H54 (cell line): ENCODE results near the gene MACROD2.

Experiments
- DNase-seq: peaks from one replicate; pipeline ENCODE4 v3.0.0; 2011; ENCODE audit warnings: low spot score, mixed read lengths; ENCODE audit not compliant: insufficient read length
- FAIRE-seq: peaks from 3 replicates; lab custom pipeline; 2011; peaks lifted over from hg19 to GRCh38; lab: Jason Lieb, UNC
- POLR2A ChIP-seq: IDR thresholded peaks from 2 replicates; pipeline ENCODE4 v1.6.1; 2011; ENCODE audit warnings: low read depth, mild to moderate bottlenecking, low read length

MACROD2 gene

DNA sequence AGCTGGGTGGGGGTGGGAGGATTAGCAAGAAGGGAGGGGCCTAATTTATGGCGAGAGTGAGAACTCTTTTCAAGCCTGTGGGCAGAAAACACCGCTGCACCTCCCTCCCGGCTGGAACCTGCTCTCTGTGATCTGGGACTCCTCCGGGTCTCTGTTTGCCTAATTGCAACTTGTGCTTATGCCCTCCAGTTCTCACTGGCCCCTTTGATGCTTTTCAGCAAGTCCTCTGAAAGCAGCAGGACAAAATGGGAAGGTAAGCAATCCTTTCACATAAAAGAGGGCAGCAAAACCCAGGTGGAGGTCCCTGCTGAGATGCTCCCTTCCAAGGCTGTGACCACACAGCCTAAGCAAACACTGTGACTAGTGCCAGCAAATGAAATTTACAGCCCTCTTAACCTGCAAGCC lies 865.1 kb downstream of the MACROD2 start:
- no peak for TF ChIP-seq POLR2A
- no peak for DNase-seq
- FAIRE-seq, result no peak

GRCh38 chr20:14861028-14861699 lies 865.8 kb downstream of the MACROD2 start:
- DNase-seq (no peak), FAIRE-seq (no peak)
- TF ChIP-seq POLR2A, result no peak

DNA sequence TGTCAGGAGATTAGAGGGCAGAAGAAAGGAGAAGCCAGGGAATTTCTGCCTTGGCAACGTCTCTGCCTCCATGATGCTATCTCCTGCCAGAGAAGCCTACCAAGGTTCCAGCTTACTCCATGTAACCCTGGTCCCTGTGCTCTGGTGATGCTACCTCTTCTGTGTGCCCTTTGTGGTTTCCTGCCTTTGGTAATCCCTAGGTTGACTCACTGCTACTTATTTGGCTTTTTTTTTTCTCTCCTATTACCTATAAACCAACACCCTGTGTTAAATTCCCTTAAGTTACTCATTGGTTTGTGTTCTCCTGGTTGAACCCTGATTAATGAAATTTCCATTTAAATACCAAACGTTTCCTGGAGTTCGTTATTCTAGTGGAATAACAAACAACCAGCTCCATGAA lies 869.9 kb downstream of the MACROD2 start:
- FAIRE-seq, result no peak
- DNase-seq, result no peak
- TF ChIP-seq POLR2A, result no peak

DNA sequence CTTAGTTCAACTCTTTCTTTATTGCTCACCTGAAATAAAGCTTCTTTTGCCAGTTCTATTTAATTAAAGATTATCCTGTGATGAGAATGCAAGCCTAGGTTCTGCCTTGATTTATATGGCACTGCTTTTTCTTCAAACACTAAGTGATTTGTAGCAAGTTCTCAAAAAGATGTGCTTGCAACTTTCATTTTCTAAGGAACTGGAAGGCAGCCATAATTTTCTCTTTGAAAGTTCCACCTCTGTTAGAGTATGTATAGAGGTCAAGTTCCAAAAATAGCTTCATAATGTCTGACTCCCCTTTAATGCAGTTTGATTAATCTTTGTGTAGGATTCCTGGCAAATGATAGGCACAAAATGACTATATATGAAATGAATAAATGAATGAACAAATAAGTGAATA lies 870.4 kb downstream of the MACROD2 start:
- FAIRE-seq (no peak), DNase-seq (no peak)
- no peak for TF ChIP-seq POLR2A

GRCh38 chr20:14866841-14867514 lies 871.7 kb downstream of the MACROD2 start:
- no peak for DNase-seq
- TF ChIP-seq POLR2A, result no peak
- no peak for FAIRE-seq

DNA sequence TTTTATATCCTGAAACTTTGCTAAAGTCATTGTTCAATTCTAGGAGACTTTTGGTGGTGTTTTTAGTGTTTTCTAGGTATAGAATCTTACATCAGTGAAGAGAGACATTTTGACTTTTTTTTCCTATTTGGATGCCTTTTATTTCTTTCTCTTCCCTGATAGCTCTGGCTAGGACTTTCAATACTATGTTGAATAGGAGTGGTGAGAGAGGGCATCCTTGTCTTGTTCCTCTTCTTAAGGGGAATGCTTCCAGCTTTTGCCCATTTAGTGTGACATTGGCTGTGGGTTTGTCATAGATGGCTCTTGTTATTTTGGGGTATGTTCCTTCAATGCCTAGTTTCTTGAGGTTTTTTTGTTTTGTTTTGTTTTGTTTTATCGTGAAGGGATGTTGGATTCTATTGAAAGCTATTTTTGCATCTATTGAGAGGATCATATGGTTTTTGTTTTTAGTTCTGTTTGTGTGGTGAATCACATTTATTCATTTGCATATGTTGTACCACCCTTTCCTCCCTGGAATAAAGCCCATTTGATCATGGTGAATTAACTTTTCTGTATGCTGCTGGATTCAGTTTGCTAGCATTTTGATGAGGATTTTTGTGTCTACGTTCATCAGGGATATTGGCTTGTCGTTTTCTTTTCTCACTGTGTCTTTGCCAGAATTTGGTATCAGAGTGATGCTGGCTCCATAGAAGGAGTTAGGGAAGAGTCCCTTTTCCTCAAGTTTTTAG lies 882.1 kb downstream of the MACROD2 start:
- no peak for TF ChIP-seq POLR2A
- FAIRE-seq, result no peak
- DNase-seq, result no peak

GRCh38 chr20:14878676-14879019 lies 883.3 kb downstream of the MACROD2 start:
- FAIRE-seq, result no peak
- TF ChIP-seq POLR2A, result no peak
- no peak for DNase-seq

GRCh38 chr20:14879020-14879697 lies 883.8 kb downstream of the MACROD2 start:
- DNase-seq (no peak), FAIRE-seq (no peak)
- no peak for TF ChIP-seq POLR2A

DNA sequence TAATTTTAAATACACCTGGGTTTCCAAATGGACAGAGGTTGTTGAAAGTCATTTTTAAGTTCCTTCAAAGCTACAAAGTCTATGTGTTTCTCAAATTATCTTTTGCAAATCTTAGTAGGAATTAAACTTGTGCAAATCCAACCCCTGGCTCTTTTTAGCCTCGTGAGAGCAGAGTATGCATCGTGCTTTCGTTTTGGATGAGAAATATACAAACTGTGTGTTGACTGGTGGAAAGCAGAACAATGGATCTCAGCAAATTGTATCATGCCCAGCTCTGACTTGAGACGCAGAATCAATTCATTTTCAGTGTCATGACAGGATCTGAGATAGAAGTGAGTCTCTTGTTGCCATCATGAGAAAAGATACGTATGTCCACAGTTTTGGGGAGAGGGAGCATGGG lies 884.5 kb downstream of the MACROD2 start:
- TF ChIP-seq POLR2A, result no peak
- FAIRE-seq (no peak), DNase-seq (no peak)

DNA sequence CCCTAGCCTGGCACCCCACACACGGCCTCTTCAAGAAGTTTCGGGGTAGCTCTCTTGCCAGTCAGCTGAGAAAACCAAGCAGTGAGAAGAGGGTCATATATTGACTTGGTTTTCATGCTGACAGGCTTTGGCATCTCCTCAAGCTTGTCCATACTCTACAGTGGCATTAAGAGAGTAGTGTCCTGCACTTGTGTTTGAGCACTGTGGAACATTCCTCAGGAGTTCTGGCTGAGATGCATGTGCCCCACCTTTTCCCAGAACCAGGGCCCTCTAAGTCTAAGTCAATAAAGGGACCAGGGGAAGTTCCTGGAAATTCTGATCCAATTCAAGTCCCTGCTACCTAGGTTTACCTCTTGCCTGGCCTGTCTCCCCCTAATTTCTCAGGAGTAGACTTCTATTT lies 886.2 kb downstream of the MACROD2 start:
- DNase-seq (no peak), FAIRE-seq (no peak)
- no peak for TF ChIP-seq POLR2A

GRCh38 chr20:14882157-14882556 lies 886.8 kb downstream of the MACROD2 start:
- FAIRE-seq, result no peak
- no peak for TF ChIP-seq POLR2A
- no peak for DNase-seq

- no peak for DNase-seq
- TF ChIP-seq POLR2A, result no peak
- no peak for FAIRE-seq
These were observed 887.5 kb downstream of the MACROD2 start for GRCh38 chr20:14882846-14883245.

GRCh38 chr20:14883324-14883723 lies 888.0 kb downstream of the MACROD2 start:
- DNase-seq, result no peak
- TF ChIP-seq POLR2A, result no peak
- FAIRE-seq, result no peak

DNA sequence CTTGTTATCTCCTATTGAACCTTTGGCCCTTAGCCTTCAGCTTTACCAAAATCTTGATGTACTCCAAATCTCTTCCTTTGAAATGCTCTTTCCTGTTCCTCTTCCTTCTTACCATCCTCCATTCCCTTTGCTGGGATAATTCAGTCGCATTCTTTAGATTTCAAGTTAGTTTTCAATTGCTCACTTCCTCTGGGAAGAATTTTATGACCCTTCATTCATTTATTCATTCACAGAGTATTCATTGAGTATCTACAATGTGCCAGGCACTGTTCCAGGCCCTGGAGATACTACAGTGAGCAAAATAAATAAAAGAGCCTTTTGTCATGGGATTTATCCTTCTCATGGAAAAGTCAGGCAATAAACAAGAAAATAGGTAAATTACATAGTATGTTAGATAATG lies 890.3 kb downstream of the MACROD2 start:
- FAIRE-seq (no peak), DNase-seq (no peak)
- TF ChIP-seq POLR2A, result no peak
